ENCODE results near the gene DACH1.

Gene DACH1

DNA sequence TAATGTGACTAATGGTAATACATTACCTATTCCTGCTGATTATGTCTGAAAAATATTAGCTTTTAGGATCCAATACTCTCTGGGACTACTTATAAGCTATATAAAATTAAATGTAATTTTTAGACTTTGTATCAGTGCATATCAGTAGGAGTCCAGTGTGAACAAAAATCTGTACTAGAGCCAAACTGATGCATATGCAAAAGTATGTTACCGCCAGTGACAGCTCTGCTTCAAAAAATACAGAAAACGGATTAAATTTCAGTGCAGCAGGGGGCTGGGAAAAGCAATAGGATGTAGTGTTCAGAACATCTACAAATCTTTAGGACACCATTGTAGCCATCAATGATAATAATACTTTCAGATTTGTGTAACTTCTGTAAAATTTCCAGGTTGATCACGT, 385.5 kb downstream of the DACH1 start:
- no peak for DNase-seq

DNA sequence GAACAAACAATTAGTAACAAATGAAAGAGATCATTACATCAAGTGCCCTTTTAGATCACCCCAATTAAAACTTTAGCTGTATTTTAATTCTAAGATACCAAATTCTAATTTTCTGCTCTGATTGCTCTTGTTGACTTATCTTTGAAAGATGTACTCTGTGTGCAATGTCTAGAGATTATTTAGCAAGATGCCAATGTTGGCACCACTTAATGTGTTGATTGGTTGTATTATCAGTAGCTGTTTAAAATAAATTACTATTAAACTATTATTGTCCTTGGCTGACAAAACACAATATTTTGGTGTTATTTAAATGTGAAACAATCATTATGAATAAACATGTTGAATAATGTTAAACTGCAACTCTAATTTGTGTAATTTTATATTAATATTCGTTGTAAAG, 386.0 kb downstream of the DACH1 start:
- DNase-seq, result no peak

DNA sequence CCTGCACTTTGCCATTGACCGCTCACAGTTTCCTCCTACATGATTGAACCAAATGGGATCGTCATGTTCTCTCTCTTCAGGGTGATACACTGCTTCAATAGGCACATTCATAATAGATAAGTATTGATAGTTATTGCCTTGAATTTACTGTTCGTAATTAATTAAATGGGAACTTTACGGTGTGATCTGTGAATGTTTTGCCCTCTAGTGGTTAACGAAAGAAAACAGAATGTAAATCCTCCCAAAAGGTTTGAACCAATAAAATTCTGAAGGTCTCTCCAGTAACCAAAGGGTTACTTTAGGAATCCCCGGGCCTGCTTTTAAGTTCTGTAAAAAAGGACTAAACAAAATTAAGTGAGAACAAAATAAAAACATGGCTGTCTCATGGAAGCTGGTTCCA, 389.3 kb downstream of the DACH1 start:
- DNase-seq, result no peak

DNA sequence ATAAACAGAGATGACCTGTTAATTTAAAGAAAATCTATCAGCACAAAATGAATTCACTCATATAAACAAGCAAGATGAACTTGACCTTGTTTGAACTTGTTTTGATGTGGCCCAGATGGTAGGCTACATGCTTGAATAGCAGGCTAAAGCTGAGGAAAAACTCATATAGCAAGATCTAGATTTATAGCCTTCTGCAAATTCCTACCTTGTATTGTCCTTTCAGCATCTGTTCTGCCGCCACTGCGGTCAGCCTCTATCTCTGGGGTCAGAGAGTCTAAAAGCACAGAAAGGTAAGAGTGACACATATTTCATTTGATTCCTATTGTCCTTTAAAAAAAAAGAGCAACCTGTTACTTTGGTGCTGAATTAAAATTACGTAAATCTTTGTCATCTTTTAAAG, 392.1 kb downstream of the DACH1 start:
- DNase-seq, result peak in 2 of 3 experiments; percentile 20 to 74

DNA sequence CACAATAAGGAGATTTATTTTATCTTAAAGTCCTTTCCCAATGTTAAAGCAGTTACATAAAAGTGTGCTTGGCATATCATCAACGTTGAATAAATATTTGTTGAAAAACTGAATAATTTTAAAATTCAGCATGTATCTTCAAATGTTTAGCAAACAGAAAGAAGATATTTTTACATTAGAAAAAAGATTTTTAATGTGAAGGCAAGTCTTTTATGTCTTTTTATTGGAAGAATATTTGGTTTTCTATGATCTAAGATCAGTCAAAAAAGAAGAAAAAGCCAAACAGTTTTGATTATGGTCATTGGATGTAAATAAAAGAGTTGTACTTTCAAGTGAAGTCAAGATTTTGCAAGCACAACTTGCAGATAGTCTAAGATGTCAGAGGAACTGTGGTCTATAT, 397.4 kb downstream of the DACH1 start:
- no peak for DNase-seq

DNA sequence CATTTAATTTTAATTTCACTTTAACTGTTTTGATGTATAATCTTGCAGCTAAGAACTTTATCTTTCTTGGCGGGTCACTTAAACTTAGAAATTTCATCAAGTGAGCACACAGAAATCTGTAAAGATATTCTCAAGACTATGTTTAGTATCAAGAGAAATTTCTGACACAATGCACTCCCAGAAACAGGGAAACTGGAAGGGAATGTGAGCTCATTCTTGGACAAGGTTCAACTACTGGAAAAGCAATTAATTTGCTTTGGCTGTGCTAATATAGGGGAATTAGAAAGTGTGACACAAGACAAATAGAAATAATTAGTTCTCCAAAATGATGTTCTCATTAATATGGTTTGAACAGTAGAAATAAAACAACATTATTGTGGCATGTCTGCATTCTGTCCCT, 402.3 kb downstream of the DACH1 start:
- peak in 1 of 3 experiments; percentile 24 for DNase-seq

DNA sequence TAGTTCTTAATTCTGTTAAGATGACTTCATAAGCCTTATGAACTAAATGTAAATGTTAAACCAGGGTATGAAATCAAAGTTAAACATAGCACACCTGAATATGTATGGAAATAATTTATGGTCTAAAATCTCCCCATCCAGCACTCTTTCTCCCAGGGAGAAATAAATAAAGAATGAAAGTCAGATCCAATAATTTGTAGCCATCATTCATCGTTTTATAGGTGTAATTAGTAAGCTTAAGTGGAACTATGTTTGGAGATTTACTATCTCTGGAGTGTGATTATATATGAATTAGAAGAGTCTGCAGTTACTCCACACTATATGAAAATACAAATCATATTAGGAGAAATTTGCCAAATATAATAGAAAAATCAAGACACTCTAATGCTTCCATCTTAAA, 405.1 kb downstream of the DACH1 start:
- peak in 2 of 3 experiments; percentile 37 to 88 for DNase-seq

DNA sequence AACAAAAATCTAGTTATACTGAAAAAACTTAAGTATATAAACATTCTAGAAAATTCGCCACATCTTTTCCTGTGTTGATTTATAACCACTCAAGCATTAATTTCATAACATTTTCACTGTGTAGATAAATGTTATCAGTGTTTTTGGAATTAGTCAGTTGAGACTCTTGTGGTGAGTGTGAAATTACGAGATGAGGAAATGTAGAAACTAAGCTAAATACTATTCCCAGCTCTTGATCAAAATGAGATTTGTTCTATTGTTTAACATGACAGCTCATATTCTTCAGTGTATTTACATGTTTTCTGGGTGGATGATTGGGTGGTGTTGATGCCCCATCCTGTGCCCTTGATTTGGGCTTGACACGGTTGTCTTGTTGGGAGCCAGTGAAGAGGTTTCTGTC, 406.8 kb downstream of the DACH1 start:
- DNase-seq, result peak in 1 of 3 experiments; percentile 44

DNA sequence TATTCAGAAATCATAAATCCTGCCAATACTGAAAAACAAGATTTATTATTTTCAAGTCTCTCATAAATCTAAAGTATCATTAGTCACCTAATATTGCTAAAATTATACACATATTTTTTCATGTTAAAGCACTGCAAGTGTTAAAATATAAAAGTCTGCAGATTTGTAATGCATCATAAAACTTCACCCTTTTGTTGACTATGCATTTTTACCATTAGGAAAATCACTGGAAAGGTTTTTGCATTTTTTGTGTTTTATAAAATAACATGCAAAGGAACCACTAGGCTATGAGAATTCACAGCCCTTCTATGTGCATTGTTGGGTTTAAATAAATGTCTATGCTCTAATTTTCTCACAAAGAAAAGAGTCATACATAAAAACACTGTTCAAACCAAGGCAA, 407.3 kb downstream of the DACH1 start:
- no peak for DNase-seq

DNA sequence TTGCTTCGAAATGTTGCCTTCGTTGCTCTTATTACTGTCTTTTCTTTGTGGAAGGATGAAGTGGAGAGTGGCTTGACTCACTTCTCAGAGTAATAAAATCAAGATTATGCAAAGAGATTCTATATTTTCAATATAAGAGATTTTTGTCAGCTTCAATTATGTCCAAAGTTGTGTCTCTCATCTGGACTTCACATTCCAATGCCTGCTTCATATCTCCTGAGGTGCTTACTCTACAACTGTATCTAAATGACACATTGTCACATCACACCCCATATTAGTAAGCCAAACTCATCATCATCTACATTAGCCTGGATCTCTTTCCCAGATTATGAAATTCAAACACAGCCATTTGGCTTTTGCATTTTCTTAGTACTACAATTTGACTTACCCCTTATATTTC, 409.4 kb downstream of the DACH1 start:
- DNase-seq, result no peak

DNA sequence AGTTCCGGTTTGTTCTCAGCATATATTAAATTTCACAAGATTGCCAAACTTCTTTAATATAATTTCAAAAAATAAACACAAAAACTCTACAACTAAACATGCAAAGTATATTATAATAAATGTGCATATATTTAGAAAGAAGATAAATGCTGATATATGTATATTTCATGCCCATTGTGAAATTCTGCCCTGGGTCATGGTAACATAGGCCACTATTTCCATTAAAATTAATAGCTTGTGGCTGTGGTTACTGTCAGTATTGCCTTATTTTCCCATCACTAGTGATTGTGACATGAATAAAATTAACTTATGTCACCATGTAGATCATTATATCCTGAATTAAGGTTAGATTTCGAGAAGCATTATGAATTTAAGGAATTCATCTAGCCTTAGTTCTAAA, 410.9 kb downstream of the DACH1 start:
- DNase-seq, result no peak

DNA sequence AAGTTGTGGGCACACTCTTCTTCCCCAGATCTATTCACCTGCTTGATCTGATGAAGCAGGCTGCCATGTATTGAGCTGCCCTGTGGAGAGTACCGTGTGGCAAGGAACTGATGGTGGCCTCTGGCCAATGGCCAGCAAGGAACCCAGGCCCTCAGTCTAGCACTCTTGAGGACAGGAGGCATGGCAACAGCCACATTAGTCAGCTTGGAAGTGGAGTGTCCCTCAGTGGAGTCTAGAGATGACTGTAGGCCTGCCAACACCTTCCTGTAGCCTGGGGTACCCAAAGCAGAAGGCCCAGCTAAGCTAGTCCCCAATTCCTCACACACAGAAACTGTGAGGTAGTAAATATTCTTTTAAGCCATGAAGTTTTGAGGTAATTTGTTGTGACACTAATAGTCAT, 412.5 kb downstream of the DACH1 start:
- DNase-seq, result no peak

DNA sequence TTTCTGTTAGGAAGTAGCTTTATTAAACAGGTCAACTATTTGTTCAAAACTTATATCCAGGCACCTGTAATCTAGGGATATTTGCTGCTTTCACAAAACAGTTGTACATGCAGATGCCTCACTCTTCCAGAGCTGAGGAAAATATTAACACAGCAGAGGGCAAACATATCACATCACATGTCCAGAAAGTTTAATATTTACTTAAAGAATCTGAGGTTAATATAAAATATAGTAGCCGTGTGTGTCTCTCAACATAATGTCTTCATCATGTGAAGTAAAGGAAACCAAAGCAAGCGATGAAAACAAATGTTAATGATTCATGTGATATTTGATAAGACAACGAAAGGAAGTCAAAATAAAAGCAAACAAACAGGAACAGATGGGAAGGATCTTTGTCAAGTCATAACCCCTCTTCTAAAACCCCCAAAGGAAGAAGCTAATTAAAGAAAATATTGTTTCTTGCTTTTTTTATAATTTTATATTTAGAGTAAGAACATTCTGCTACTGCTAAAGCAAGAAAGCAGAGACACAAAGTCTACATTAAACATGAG, 418.8 kb downstream of the DACH1 start:
- peak in 1 of 3 experiments; percentile 41 for DNase-seq

DNA sequence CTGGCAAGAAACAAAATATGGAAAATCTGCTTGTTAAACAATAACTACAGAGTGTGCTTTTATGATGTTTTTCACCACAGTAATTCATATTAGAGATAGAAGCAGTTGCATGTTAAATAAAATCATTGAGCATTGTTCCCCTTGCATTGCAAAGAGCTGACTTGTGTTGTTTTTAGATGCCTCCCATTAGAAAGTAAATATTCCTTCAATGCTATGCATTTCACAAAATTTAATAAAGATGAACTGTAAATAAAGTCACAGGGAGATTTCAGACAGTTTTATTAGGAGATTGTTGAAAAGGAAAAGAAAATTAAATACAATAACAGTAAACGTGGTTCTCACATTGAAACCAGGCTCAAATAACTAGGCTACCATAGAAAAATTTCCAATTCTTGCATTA, 429.3 kb downstream of the DACH1 start:
- DNase-seq, result no peak

DNA sequence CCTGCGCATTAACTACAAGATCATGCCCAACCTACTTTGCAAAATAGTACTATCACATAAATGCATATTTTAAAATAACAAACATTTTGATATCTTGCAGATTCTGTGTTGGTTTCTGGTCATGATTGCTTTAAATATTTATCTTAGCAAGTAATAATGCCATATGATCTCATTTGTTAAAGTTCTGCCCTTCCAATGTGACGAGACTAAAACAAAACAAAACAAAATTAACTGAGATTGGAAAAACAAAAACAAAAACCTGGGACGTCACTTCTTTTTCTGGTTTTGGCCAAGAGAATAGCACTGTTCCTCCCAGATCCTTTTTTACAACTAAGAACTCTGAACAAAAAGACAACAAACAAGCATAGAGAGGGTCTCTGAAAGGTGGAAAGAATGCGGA, 436.3 kb downstream of the DACH1 start:
- no peak for DNase-seq

DNA sequence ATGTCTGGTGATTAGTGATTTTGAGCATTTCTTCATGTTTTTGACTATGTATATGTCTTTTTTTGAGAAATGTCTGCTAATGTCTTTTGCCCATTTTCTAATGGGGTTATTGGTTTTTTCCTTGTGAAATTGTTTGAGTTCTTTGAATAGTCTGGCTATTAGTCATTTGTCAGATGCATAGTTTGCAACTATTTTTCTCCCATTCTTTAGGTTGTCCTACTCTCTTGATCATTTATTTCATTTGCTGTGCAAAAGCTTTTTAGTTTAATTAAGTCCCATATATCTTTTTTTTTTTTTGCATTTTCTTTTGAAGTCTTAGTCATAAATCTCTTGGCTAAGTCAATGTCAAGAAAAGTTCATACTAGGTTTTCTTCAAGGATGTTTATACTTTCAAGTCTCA, 449.8 kb downstream of the DACH1 start:
- DNase-seq, result no peak

DNA sequence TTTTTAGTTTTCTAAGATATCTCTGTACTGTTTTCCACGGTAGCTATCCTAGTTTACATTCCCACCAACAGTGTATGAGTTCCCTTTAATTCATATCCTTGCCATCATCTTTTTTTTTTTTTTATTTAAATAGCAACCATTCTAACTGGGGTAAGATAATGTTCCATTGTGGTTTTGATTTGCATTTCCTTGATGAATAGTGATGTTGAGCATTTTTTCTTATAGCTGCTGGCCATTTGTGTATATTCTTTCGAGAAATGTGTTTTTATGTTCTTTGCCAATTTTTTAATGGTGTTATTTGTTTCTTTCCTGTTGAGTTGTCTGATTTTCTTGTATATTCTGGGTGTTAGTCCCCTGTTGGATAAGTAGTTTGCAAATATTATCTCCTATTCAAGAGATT, 454.8 kb downstream of the DACH1 start:
- no peak for DNase-seq

DNA sequence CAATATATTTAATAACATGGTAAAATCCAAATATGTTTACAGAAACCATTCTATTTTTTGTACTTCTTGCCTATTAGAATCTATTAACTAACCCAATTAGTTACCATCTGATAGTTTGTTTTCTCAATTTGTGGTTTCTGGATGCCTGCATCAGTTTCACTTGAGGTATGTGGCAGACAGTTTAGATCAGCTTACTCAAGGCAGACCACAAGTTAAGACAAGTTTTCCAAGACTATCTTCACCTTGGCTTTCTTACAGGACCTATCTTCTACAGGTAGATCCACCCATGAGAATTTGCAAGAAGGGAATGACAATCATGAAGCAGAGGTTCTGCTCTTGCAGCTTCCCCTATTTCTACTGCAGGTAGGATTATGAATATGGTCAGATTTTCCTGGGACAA, 458.6 kb downstream of the DACH1 start:
- DNase-seq, result no peak

DNA sequence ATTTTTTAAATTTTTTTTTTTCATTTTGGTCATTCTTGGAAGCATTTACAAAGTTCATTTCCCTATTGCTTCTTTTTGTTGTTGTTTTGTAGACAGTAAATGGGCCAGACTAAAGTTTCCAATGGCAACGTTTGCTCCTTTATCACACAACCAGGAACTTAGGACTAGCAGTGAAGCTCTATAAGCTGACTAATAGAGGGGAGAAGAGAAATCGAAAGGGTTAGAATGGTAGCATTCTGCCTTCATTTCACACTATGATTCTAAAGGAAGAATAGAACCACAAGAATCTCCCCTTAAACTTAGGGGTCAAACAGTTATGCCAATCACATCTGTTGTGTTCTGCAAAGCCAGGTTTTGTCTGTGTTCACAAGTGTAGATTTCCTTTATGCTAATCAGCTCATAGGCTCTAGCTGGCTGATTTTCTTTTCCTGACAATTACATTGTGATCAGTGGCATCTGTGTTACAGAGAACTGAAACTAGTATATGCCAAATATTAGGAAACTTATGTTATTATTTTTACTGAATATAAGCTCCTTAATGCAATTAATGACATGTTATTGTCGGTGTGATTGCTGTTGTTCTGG, 467.3 kb downstream of the DACH1 start:
- DNase-seq, result no peak

DNA sequence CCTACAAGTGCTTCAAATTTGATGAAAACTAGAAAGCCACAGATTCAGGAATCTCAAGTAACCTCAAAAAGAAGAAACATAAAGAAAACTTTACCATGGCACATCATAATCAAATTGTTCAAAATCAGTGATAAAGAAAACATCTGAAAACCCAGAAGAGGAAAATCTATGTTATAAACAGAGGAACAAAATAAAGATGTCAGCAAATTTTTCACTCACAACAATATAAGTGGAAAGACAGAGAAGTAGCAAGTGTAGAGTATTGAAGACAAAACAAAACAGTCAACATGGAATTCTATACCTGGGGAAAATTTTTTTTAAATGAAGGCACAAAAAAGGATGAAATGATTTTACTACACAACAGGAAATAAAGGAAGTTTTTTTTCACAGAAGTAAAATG, 470.9 kb downstream of the DACH1 start:
- DNase-seq, result no peak

DNA sequence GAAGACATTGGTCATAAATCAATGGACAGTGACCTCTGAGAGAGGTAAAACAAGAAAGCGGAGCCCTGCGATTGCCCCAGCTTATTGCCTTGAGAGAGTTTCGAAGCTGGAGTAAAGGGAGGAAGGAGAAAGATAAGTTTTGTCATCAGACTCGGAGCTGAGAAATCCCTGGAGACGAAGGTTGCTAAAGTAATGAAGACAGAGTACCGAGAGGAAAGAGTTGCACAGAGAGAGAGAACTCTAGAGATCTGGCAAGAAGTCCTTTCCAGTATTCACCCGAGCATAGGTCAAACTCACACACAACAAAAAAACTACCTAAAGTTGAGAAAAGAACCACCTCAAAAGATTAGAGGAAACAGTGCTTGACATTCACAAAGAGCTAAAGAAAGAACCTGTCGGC, 472.0 kb downstream of the DACH1 start:
- DNase-seq, result no peak

DNA sequence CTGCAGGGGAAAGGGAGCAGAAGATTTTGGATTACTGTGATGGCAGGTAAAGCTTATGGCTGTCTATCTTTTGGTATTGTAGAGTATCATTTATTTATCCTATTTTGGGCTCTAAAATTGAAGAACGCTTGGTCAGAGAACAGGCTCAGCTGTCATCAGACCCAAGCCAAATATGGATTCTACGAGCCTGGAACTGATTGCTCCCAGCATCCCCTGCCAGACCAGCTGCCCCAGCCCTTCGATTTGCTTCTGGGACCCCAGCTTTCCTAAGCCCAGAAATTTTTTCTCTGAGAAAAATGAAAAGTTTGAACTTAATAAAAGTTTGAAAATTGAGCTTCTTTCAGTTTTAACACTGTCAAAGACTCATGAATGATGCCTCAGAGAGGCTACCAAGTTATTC, 472.8 kb downstream of the DACH1 start:
- no peak for DNase-seq
